SK-N-MC (cell line): ENCODE measurements around the gene AQP12A.

Source experiments
- EZH2 ChIP-seq: fragments of 200-600 bp; sonication (generic); IDR thresholded peaks from one replicate; pipeline ENCODE4 v1.6.1; 2017; ENCODE audit warnings: antibody characterized with exemption
- POLR2AphosphoS5 ChIP-seq: IDR thresholded peaks from 2 replicates; pipeline ENCODE4 v1.6.1; 2012; ENCODE audit warnings: mild to moderate bottlenecking, low read depth, low read length, borderline replicate concordance

DNA sequence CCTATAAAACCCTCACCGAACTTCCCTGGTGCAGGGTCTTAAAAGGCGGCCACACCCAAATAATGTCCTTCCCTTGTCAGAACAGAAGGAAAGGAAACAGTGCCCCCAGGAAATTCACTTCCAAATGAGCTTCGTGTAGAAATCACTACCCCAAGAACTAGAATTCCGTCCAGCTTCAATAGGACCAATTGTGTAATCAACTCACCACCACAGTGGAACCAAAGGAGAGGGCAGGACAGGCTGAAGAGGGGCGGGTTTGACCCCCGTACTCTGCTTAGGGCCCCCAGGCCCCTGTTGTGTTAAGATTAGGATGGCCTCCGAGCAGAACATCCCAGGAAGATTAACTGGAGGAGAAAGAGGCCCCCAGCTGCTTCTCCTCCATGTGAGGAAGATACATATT, 42.3 kb upstream of the AQP12A start:
- TF ChIP-seq EZH2 (no peak), POLR2AphosphoS5 (no peak)
